ENCODE data around the gene SPNS1.
A peak's percentile ranks its signal among the peaks of the same experiment; 100 is the strongest.

Gene SPNS1

GRCh38 chr16:29029168-29029994 is 54.8 kb downstream of the SPNS1 start:
- DNase-seq = peak; percentile 89 to 92

GRCh38 chr16:29030086-29030840 is 55.7 kb downstream of the SPNS1 start:
- DNase-seq = no peak
